A549 (cell line): ENCODE results near the gene NXN.

ENCODE experiments used
- BHLHE40 ChIP-seq: IDR thresholded peaks from 2 replicates; pipeline ENCODE4 v1.6.1; 2012; ENCODE audit warnings: low read depth, low read length, inconsistent platforms
- CBX2 ChIP-seq: fragments of 200-600 bp; sonication (generic); IDR thresholded peaks from 2 replicates; pipeline ENCODE4 v1.6.1; 2016; ENCODE audit warnings: low read depth, mild to moderate bottlenecking, borderline replicate concordance
- EP300 ChIP-seq, 2 experiments: fragments of >200 bp; sonication (Bioruptor Twin); formaldehyde crosslinking; IDR thresholded peaks; 2 replicates in 1 of 2; 3 replicates in 1 of 2; pipeline ENCODE4 v1.6.1; 2016 to 2017
- JUNB ChIP-seq: fragments of >200 bp; sonication (Bioruptor Twin); formaldehyde crosslinking; IDR thresholded peaks from 2 replicates; pipeline ENCODE4 v1.6.1; 2016
- MAZ ChIP-seq: fragments of 150-350 bp; IDR thresholded peaks from 2 replicates; pipeline ENCODE4 v1.6.1; 2014; ENCODE audit warnings: antibody characterized with exemption, low read depth, low read length, borderline replicate concordance
- POLR2A ChIP-seq: IDR thresholded peaks from 2 replicates; pipeline ENCODE4 v1.6.1; 2012; ENCODE audit warnings: mild to moderate bottlenecking, low read length
- RAD21 ChIP-seq, 2 experiments: fragments of >200 bp in 1 of 2; sonication (Bioruptor Twin) in 1 of 2; formaldehyde crosslinking in 1 of 2; IDR thresholded peaks in 1 of 2; conservative IDR thresholded peaks in 1 of 2; 2 replicates in 1 of 2; 3 replicates in 1 of 2; pipeline ENCODE4 v1.6.1; 2012 to 2018; ENCODE audit warnings: inconsistent platforms in 1 of 2
- SMC3 ChIP-seq: fragments of >200 bp; sonication (Bioruptor Twin); formaldehyde crosslinking; IDR thresholded peaks from 3 replicates; pipeline ENCODE4 v1.6.1; 2018; ENCODE audit warnings: inconsistent platforms
- TF ChIP-seq, protein P1 (sequence below): fragments of >200 bp; sonication (Bioruptor Twin); formaldehyde crosslinking; IDR thresholded peaks from 3 replicates; pipeline ENCODE4 v1.5.1; 2016
- TF ChIP-seq, protein P2 (sequence below): IDR thresholded peaks from 2 replicates; pipeline ENCODE4 v1.6.1; 2012
- TF ChIP-seq, protein P3 (sequence below): fragments of 200-600 bp; sonication (generic); IDR thresholded peaks from 2 replicates; pipeline ENCODE4 v1.6.1; 2016; ENCODE audit warnings: antibody characterized with exemption, mild to moderate bottlenecking, moderate library complexity

DNA sequence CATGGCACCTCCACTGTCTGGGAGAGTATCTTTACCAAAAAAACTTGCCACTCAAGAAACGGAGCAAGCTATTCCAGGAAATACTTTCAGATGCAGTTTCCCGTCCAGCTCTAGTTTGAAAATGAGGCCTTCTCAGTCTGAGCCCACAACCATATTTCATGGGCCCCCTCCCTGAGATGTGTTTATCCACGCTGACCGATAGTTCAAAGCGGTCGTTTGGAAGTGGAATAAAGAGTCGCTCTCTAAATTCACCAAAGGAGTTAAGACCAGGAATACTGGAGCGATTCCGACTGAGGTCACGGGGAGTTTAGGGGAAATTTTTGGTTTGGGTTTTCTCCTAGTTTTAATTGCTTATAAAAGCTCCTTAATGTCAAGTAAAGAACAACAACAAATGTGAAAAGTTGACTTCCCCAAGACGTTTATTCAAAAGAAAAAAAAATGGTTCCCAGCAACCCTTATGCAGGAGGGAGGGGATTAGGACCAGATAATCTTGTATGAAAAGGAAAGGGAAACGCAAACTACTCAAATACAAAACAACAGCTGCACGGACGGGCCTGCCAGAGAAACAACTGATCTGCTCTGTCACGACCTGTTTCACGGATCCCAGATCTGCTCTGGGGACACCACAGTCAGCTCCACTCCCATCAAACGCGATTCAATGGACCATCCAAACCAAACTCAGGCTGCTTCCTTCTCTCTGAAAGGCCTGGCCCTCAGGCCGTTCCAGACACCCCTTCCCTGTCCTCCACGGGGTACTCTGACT lies 120.3 kb downstream of the NXN start:
- no peak for TF ChIP-seq POLR2A
- TF ChIP-seq, protein P1, sequence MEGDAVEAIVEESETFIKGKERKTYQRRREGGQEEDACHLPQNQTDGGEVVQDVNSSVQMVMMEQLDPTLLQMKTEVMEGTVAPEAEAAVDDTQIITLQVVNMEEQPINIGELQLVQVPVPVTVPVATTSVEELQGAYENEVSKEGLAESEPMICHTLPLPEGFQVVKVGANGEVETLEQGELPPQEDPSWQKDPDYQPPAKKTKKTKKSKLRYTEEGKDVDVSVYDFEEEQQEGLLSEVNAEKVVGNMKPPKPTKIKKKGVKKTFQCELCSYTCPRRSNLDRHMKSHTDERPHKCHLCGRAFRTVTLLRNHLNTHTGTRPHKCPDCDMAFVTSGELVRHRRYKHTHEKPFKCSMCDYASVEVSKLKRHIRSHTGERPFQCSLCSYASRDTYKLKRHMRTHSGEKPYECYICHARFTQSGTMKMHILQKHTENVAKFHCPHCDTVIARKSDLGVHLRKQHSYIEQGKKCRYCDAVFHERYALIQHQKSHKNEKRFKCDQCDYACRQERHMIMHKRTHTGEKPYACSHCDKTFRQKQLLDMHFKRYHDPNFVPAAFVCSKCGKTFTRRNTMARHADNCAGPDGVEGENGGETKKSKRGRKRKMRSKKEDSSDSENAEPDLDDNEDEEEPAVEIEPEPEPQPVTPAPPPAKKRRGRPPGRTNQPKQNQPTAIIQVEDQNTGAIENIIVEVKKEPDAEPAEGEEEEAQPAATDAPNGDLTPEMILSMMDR, result no peak
- TF ChIP-seq SMC3, result no peak
- TF ChIP-seq RAD21 (conservative IDR thresholded peaks at IDR 0.05 in 1 of 2, IDR thresholded peaks at IDR 0.05 in 1 of 2), result no peak
- TF ChIP-seq JUNB, result no peak
- no peak for TF ChIP-seq EP300 (IDR thresholded peaks at IDR 0.05)
- no peak for TF ChIP-seq BHLHE40
- no peak for TF ChIP-seq CBX2
- TF ChIP-seq, protein P2, sequence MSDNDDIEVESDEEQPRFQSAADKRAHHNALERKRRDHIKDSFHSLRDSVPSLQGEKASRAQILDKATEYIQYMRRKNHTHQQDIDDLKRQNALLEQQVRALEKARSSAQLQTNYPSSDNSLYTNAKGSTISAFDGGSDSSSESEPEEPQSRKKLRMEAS, result no peak
- no peak for TF ChIP-seq MAZ
- TF ChIP-seq, protein P3, sequence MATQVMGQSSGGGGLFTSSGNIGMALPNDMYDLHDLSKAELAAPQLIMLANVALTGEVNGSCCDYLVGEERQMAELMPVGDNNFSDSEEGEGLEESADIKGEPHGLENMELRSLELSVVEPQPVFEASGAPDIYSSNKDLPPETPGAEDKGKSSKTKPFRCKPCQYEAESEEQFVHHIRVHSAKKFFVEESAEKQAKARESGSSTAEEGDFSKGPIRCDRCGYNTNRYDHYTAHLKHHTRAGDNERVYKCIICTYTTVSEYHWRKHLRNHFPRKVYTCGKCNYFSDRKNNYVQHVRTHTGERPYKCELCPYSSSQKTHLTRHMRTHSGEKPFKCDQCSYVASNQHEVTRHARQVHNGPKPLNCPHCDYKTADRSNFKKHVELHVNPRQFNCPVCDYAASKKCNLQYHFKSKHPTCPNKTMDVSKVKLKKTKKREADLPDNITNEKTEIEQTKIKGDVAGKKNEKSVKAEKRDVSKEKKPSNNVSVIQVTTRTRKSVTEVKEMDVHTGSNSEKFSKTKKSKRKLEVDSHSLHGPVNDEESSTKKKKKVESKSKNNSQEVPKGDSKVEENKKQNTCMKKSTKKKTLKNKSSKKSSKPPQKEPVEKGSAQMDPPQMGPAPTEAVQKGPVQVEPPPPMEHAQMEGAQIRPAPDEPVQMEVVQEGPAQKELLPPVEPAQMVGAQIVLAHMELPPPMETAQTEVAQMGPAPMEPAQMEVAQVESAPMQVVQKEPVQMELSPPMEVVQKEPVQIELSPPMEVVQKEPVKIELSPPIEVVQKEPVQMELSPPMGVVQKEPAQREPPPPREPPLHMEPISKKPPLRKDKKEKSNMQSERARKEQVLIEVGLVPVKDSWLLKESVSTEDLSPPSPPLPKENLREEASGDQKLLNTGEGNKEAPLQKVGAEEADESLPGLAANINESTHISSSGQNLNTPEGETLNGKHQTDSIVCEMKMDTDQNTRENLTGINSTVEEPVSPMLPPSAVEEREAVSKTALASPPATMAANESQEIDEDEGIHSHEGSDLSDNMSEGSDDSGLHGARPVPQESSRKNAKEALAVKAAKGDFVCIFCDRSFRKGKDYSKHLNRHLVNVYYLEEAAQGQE, result no peak
